Endothelial cell of hepatic sinusoid (primary cell): Measurements from ENCODE around the gene NKPD1.

Experiments used
- in situ Hi-C: cut with HindIII; loops from 2 replicates; pipeline ENCODE4 v1.10.0; 2017; ENCODE audit warnings: low sequenced_read_pairs

NKPD1 gene

DNA sequence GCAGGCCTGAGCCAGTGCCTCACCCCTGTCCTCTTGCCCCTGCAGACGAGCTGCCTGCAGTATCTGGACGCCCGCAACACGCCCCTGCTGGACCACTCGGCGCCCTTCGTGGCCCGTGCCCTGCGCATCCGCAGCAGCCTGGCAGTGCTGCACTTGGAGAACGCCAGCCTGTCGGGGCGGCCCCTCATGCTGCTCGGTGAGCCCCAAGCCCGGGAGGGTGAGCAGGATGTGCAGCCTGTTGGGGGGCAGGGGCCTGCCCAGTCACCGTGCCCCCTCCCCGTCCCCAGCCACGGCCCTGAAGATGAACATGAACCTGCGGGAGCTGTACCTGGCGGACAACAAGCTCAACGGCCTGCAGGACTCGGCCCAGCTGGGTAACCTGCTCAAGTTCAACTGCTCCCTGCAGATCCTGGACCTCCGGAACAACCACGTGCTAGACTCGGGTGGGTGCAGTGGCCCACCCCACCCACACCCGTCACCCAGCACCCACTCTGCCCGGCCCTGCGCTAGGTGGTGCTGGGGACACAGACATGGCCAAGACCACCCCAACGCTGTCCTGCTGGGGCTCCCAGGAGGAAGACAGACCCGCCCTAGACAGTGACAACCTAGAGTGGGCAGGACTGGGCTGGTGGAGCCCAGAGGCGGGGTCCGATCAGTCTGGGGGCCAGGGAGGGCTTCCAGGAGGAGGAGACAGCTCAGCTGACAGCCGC is 18.6 kb downstream of the NKPD1 start:
- in situ Hi-C loops = loop anchor here (25.0 kb wide), 1 partner anchor 105 kb away; the partner anchor contains the start of gene CLASRP

DNA sequence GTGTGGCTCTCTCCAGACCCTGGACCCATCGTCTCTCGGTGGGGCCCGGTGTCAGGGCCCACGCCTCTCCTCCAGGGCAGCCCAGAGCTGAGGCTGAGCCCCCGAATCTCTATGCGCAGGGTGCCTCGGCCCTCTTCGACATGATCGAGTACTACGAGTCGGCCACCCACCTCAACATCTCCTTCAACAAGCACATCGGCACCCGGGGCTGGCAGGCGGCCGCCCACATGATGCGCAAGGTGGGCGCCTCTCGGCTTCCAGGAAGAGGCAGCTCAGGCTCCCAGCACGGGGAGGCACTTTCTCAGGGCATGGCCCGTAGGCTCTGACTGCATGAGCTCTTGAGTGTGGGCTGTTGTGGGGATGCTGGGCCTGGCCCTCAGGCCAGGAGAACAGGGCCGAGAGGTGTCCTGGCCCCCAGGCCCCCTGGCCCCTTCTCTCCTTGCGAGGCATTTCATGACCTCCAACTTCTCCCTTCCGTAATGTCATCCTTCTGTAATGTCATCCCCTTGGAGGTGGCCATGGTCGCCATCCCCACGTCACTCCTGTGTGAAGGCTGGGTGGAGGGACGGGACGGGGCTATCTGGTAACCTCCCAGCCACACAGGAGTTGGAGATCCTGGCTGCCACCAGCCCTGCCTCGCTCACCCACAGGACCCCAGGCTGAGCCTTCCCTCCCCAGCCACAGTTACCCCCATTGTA is 19.4 kb downstream of the NKPD1 start:
- in situ Hi-C loops = loop anchor here (25.0 kb wide), 1 partner anchor 104 kb away; the partner anchor contains the start of gene CLASRP

DNA sequence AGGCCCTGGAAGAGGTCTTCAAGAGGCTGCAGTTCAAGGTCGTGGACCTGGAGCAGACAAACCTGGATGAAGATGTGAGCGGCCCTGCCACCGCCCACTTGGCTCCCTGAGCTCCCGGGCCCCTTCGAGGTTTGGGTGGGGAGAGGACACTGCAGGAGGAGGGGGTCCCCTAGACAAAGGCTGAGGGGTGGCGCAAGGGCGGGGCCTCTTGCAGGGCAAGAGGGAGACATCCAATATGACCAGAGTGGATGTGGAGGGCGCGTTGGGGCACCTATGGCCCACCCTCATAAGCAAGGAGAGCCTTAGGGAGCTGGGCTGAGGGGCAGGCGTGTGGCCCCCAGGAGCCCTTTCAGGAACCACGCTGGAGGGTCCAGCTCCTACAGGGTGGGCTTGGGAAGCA is 20.2 kb downstream of the NKPD1 start:
- in situ Hi-C loops = loop anchor here (25.0 kb wide), 1 partner anchor 103 kb away; the partner anchor contains the start of gene CLASRP

DNA sequence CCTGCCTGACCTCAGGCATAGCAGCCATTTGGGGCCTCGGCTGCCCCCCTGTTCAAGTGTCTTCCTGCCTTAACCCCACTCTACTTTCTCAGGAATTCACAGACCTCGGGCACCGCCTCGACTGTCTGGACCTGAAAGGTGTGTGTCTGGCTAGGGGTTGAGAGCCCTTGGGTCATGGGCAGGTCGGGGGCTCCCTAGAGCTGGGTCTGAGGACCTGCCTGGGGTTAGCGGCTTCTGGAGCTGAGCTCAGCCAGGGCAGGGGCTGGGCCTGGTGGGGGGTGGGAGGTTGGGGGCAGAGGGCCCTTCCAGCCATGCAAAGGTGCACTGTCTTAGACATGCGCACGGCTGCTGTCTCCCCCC is 20.7 kb downstream of the NKPD1 start:
- in situ Hi-C loops = loop anchor here (25.0 kb wide), 1 partner anchor 103 kb away; the partner anchor contains the start of gene CLASRP

DNA sequence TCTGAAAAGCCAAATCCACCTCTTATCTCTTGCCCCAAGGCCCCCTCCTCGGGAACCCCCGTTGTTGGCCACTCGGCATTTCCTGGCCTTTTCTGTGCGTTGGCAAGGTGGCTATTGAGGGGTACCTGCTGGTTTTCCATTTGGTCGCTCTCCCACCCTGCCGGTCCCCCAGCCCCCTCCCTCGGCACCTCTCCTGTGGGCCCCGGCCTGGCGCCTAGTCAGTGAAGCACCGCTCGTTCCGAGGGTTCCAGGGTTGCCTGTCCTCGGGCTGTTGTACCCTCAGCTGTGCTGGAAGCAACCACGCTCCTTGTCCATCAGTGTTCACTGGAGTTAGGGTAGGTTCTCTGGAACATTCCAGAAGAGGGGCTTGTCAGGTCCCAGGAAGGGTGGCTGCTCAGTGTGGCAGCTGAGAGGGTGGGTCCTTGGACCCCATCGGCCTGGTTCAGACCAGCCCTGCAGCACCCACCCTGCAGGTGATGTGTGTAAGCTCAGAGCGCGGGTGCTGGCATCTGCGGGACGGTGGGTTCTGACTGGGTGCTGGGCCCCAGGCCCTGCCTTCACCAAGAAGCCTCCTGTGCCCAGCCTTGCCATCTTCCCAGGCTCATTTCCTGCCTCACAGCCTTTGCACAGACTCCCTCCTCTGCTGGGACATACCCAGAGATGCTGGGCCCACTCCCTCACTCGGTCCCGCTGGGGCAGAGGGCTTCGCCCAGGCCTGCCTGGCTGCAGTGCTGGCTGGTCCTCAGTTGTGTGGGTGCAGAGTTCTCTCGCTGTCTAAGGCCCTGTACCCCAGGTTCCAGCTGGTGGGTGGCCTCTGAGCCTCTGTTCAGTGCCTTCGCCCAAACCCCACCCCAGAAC is 21.3 kb downstream of the NKPD1 start:
- in situ Hi-C loops = loop anchor here (25.0 kb wide), 1 partner anchor 102 kb away; the partner anchor contains the start of gene CLASRP

DNA sequence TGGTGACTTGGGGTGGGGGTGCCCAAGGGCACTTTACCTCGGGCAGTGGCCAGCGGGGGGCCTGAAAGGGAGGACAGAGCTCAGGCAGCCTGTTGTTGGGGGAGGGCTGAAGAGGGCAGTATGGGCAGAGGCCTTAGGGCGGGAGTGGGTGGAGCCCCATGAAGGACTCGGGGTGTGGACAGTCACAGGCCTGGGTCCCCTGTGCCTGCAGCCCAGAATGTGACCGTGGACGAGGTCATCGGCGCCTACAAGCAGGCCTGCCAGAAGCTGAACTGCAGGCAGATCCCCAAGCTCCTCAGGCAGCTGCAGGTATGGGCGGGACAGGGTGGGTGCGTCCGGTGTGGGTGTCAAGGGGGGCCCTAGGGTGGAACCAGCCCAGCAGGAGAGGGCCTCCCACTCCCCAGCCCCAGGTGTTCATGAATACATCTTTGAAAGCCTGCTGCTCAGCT is 22.5 kb downstream of the NKPD1 start:
- in situ Hi-C loops = loop anchor here (25.0 kb wide), 1 partner anchor 101 kb away; the partner anchor contains the start of gene CLASRP

DNA sequence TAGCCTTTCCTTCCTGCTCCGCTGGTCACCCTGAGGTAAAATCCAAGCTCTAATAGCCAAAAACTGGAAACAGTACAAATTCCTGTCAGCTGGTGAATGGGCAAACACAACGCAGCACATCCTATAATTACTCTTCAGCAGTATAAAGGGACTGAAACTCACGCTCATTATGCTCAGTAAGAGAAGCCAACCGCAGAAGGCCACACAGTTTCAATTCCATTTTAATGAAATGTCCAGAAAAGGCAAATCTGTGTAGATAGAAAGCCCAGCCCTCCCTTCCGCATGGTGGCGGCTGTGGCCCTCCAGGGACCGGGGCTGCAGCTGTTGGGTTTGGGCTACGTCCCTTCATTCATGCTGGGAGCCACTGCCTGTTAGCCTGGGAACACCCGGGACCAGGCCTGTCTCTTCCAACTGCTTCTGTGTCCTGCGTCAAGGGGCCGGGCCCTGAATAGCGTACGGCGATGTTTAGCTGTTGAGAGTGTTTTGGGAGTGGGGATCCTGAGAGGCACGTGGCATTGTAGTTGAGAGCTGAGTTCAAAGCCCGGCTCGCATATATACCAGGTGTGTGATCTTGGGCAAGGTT is 23.5 kb downstream of the NKPD1 start:
- in situ Hi-C loops = loop anchor here (25.0 kb wide), 1 partner anchor 100 kb away; the partner anchor contains the start of gene CLASRP

DNA sequence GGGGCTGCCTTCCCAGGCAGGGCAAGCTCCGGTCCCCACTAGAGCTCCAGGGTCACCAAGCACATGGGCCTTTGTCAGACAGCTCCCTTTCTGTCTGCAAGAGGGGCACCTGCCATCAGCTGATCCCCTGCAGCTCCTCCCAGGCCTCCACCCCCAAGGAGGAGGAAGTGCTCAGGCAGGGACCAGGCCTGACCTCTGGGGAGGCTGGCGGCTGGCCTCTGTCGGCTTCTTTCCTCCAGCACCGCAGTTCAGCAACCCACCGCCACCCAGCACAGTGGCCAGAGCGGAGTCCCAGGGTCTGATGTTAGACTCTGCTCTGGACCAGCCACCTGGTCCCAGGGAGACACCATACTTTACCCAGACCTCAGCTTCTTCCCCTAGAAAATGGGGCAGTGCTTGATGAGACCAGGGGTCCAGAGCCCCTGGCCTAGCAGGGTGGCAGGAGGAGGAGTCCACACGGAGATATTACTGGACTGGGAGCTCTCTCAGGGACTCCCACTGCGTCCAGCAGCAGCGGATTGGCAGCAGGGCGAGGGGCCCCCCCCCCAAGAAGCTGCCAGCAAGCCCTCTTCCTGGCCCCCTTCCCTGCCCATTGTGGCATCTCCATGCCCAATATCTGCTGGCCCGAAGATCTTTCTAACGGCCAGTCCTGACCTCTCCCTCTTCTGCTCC is 24.1 kb downstream of the NKPD1 start:
- in situ Hi-C loops = loop anchor here (25.0 kb wide), 1 partner anchor 99 kb away; the partner anchor contains the start of gene CLASRP

DNA sequence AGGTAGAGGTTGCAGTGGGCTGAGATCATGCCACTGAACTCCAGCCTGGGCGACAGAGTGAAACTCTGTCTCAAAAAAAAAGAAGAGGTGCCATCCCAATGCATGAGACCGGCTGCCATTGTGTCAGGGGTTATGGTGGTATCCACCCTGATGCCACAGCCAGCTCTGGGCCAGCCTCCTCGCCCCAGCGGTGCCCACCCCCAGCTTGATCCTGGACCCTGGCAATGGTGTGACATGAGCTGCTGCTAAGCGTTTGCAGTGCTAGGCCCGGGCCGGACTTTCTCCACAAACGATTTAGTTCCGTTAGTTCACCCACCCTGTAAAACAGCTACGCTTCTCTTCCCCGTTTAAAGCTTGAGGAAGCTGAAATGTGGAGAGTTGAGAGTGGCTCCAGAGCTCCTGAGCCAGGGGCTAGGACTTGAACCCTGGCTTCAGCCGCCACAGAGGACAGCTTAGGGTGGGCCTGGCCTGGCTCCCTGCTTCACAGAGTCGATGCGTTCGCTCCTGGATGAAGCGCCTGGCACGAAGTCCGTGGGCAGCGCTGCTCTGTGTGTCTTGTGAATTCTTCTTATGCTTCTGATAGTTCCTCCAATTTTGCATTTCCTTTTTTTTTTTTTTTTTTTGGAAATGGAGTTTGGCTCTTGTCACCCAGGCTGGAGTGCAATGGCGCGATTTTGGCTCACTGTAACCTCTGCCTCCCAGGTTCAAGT is 25.5 kb downstream of the NKPD1 start:
- in situ Hi-C loops = loop anchor here (25.0 kb wide), 1 partner anchor 98 kb away; the partner anchor contains the start of gene CLASRP

DNA sequence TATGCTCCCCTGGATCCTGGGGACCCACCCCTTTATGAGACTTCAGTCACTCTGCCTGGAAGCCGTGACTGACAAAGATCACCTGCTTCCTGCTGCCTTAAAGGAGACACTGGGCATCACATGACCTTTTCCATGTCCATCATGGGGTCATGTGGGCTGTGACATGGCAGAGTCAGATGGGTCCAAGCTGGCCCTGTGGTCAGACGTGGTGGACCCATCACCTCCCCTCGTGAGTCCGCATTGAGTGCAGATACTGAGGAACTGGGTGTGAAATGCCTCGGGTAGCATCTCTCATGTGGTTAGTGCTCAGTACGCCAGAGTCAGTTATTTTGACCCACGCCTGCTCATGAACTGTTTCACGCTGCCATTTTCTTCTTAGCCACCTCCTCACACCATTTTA is 27.1 kb downstream of the NKPD1 start:
- in situ Hi-C loops = loop anchor here (25.0 kb wide), 1 partner anchor 96 kb away; the partner anchor contains the start of gene CLASRP

DNA sequence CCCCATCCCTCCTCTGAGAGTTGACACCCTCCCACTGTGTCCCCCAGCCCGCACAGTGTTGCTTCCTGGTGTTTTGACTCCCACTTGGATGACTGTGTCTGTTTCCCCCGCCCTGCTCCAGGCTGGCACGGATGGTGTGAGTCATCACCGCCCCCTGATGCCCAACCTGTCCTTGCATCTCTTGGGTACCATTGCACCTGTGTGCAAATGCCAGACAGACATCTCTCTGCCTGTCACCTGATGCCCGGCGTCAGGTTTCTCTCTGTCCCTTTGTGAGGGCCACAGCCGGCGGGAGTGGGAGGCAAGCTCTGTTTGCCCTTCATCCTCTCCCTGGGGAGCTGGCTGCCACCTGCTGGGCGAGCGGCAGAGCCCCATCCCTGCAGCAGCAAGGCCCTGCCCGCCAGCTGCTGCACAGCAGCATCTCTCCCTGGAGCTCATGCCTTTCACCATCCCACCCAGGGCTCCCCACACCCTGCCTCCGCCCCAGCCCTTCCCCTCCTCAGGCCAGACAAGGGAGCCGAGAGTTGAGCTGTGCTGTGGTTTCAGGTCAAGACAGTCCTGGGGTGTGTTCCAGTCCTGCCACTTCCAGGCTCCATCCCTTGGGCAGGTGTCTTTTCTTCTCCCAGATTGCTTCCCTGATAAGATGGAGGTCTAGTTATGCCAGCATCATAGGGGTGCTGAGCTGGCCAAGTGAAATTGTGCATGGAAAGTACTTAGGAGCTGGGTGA is 29.7 kb downstream of the NKPD1 start:
- in situ Hi-C loops = loop anchor here (25.0 kb wide), 1 partner anchor 94 kb away; the partner anchor contains the start of gene CLASRP

DNA sequence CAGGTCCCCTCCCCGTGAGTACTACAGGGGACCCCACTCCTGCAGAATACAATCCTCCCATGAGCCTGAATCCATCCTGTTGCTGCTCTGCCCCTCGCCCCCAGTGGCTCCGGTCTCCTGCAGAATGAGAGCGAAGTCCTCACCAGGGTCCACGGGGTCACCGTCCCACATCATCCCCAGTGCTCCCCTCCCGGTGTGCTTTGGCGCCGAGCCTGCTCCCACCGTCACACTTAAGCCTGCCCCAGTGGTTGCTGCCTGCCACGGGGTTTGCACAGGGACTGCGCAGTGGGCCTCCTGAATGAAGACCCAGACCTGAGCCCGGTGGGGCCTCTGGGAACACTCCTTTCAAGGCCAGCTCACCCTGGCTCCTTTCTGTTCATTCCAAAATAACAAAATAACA is 30.5 kb downstream of the NKPD1 start:
- in situ Hi-C loops = loop anchor here (25.0 kb wide), 1 partner anchor 93 kb away; the partner anchor contains the start of gene CLASRP

DNA sequence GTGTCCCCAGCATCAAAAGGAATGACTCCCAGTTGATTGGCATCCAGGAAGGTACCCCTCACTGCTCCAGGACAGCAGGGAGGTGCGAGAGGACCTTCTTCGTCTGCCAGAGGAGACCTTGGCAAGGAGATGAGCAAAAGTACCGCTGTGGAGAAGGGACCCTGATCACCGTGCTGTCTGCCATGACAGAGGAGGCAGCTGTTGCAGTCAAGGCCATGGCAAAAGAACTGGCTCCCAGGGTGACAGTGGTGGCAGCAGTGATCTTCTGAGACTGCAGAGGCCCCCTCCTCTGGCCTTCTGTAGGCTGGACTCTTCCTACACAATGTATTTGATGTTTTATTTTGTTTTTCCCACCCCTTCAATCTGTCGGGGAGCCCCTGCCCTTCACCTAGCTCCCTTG is 32.0 kb downstream of the NKPD1 start:
- in situ Hi-C loops = loop anchor here (10.0 to 25.0 kb wide), 2 partner anchors 92 to 106 kb away; partner anchors contain the start of gene CLASRP

DNA sequence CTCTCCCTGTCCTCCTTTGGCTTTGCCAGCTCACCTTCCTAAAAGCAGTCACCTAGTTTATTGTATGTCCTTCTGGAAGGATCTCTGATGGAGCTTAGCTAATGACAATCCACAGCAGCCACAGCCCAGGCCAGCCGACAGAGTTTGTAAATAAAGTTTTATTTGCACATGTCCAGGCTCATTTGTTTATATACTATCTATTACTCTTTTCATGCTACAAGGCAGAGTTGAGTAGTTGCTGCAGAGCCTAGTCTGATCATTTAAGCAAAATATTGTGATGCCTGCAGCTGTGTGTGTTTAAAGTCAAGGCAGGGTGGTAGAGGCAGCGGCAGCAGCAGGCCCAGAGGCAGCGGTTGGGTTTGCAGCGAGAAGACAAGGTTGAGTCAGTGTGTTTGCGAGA is 32.6 kb downstream of the NKPD1 start:
- in situ Hi-C loops = loop anchor here (10.0 to 25.0 kb wide), 2 partner anchors 91 to 107 kb away; partner anchors contain the start of gene CLASRP

DNA sequence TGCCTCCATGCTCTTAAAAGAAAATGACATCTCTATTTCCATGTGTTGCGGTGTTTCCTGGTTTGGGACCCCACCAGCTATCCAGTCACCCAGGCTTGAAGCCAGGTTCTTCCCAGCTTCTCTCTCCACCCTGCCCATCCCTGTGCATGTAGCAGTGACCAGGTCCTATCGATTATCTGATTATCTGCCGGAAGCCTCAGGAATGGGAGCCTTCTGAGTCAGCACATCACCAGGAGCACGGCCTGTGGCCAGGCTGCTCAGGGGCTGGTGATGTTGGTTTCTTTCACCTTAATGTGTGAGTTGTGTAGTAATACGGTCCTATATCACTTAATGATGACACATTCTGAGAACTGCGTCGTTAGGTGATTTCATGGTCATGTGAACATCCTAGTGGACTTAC is 34.1 kb downstream of the NKPD1 start:
- in situ Hi-C loops = loop anchor here (10.0 to 25.0 kb wide), 2 partner anchors 89 to 108 kb away; partner anchors contain the start of gene CLASRP

DNA sequence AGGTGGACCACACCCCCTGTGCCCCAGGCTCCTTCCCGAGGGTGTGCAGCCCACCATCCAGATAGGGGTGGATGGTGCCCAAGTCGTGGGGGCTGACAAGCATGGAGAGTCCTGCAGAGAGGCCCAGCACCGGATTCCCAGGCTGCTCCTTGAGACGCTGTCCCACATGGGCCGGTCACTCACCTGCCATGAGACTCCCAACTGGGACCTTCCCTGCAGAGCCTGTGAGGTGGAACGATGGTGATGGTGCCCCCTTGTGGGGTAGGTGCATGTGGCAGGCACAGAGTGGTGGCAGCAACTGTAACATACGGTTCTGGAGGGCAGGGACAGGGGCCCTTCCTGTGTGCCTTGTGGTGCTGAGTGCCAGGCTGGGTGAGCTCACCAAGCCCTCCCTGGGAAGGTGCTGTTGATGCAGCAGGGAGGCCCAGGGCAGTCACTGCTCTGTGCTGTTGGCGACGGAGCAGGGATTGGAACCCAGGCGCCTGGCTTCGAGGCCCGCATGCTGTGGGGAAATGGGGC is 34.7 kb downstream of the NKPD1 start:
- in situ Hi-C loops = loop anchor here (10.0 to 25.0 kb wide), 2 partner anchors 89 to 109 kb away; partner anchors contain the start of gene CLASRP

DNA sequence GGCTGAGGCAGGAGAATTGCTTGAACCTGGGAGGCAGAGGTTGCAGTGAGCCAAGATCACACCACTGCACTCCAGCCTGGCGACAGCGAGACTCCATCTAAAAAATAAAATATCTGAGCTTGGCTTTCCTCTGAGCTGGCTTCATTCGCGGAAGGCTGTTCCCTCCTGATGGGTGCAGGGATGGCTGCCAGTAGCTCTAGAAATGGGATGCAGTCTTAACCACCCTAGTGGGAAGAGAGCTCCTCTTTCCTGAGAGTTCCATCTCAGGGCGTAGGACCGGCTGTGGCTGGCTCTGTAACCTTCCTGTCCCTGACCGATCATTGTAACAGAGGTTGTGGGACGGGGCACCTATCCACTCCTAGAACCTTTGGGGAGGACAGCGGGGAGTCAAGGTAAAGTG is 35.4 kb downstream of the NKPD1 start:
- in situ Hi-C loops = loop anchor here (10.0 to 25.0 kb wide), 2 partner anchors 88 to 109 kb away; partner anchors contain the start of gene CLASRP

DNA sequence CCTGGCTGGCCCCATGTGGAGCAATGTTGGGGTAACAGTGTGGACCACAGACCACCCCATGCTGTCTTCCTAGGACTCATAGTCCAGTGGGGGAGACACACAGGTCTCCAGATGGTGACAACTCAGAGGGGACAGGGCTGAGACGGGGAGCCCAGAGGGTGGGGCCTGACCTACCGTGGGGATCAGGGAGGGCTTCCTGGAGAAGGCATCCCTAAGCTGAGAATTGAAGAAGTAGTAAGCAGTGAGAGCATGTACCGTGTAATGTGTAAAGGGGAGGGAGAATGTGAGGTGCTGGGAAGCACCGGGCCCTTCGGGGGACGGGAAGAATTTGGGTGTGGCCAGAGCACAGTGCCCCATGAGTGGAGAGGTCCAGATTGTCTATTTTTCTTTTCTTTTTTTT is 36.8 kb downstream of the NKPD1 start:
- in situ Hi-C loops = loop anchor here (10.0 kb wide), 1 partner anchor 111 kb away; no protein-coding TSS in a partner anchor
